ENCODE results near the gene DRC3.
A peak's percentile ranks its signal among the peaks of the same experiment; 100 is the strongest.

The DRC3 gene

DNA sequence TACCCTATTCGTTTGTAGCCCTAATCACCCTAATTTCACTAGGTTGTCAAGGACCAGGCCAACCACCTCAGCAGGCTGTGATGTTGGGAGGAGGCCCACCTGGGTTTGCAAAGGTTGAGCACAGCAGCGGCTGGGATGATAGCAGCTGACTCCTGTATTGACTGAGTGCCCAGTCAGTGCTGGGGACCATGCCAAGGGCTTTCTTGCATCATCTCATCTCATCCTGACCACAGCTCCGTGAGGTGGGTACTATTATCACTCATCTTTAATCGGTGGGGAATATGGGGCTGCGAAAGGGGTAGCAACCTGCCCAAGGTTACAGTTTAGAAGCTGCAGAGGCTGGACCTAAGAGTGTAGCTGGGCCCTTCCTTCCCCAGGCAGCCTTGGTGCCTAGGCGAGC is 54.6 kb downstream of the DRC3 start:
- DNase-seq: no peak

DNA sequence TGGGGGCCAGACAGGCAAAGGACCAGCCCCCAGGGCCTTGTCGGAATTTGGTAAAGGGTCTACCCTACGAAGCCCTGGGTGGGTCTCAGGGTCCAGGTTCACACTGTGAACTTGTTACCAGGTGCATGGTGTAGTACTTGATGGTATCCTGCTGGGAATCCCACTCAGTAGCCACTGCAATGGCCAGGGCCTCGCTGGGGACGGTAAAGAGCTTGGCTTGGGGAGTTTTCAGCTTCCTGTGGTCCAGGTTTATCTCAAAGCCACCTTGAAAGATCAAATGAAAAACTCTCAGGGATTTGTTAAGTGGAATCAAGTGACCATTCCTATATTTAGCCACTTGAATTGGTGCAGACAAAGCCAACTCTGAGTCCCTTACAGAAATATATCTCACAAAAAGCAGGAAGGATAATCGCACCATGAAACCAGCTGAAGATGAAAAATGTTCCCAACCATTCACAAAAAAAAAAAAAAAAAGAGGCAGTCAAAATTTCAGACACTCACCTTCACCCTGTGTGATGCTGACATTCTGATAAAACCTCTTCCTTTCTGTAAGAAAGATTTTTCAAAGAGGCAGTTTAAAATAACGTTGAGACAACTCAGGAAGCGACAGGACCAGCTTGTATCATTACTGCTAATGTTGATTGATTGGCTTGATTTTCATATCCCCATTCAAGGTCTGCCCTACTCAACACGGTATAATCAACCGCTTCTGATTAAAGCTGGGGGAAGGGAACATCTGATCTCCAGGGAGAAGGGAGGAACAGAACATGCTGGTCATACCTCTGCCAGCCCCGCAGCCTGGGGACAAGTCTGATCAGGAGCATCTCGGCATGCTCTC is 55.7 kb downstream of the DRC3 start:
- DNase-seq: no peak

DNA sequence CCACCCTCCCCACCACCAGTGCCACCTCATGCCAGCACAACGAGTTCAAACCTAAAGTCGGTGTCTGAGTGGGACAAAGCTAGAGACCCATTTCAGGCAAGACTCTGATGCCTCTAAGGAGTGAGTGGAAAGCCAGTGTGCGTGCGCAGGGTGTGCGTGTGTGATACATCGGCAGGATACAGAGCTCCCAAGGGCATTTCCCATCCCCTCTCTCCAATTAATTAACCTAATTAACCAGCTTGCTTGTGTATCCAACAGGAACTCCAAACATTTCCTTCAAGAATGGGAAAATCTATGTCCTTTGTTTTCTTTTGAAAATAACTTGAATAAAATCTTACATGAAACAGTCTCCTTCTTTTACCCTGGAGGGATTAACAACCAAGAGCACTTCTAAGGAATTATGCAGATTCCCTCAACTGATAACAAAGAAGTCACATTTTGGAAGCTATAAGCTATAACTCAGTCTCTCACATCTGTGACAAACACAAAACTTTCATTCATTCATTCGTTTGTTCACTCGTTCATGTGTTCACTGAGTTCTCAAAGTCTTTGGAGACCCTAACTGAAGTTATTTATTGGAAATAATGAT is 56.4 kb downstream of the DRC3 start:
- no peak for DNase-seq

DNA sequence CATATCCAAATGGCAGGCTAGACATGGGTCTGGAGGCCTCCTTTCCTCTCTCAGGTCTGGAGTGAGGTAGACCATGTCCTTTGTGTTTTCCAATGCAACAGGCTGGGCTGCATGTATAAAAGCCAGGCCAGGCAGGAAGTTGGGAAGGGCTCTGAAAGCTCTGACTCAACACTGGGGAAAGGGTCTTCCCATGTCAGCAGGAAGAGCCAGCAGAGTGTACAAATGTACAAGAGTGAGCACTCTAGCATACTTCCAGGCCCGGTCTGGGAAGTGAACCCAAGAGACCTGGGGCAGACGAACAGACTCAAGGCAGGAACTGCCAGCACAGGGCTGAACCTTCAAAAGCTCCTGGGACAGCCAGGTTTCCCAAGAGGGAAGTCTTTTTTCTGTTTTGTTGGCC is 59.3 kb downstream of the DRC3 start:
- no peak for DNase-seq

DNA sequence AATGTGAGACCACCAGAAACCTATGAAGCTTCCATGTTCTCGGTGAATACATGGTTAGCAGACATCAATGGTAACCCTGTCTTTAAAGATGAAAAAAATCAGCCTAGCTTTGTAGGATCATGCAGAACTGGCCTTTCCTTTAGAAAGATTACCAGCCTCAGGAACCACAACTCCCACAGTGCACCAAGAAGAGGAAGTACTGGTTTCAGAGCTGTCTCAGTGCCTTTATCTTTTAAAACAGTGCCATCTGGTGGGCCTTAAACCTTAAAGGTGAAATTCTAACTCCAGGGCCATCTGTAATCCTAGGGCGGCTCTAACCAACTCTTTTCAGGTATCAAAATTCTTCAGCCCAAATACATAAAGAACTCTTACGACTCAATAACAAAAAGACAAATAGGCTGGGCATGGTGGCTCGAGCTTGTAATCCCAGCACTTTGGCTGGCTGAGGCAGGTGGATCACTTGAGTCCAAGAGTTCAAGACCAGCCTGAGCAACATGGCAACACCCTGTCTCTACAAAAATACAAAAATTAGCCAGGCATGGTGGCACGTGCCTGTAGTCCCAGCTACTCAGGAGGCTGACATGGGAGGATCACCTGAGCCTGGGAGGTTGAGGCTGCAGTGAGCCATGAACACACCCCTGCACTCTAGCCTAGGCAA is 60.9 kb downstream of the DRC3 start:
- DNase-seq: peak; percentile 48

DNA sequence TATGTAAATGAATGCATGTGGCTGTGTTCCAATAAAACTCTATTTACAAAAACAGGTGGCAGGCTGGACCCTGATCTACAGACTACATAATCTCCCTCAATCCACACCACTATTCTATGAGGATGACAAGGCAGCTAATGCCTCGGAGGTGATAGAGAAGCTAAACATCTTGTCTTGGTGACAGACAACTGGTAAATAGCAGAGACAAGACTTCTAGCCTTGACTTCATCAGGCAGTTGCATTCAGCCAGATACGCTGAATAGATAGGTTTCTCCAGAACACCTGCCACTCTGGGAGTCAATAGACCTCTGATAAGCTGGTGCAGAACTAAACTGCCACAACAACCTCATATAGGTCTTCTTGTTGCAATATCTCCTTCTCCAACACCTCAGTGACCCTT is 63.0 kb downstream of the DRC3 start:
- no peak for DNase-seq

DNA sequence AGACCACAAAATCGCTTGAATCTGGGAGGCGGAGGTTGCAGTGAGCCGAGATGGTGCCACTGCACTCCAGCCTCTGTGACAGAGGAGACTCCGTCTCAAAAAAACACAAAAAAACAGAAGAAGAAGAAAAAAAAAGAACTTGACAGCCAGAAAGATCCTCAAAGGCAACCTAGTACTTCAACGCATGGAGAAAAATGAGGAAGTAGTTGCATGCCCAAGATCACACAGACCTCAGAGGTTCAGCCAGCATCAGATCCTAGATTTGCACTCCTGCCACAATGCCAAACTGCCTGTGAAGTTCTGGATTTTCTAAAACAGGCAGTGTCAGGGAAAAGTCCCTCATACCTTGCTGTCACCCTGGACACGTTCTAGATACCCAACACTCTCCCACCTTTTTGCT is 64.8 kb downstream of the DRC3 start:
- no peak for DNase-seq

DNA sequence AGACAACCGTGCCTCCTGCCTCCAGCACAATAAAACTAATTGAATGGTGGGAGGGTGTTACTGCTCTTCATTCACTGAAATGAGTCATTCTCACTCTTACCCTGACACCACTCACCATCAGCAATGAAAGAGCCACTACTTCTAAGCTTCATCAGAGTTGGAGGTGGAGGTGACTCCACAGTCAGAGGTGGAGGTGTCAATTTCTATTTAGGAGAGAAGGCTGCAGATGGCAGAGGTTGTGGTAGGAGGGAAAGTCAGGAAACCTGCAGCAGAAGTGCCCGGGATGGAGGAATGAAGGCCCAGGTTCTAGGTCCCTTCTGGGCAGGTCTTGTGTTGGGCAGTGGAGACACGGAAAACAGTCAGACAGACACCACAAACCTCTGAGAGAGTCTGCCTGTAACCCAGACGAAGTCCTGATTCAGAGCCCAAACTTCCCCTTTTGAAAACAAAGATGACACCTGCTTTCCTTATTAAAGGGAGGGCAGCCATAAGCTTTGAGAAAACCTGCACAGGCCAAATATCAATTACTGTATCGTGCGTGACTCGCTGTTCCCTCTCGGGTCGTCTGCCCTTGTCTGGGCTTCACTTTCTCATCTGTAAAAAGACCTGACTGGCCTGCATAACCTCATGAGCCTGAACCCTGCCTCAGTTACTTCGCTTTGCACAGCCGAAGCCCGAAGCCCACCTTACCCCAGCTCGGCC is 65.6 kb downstream of the DRC3 start:
- DNase-seq: peak; percentile 34

DNA sequence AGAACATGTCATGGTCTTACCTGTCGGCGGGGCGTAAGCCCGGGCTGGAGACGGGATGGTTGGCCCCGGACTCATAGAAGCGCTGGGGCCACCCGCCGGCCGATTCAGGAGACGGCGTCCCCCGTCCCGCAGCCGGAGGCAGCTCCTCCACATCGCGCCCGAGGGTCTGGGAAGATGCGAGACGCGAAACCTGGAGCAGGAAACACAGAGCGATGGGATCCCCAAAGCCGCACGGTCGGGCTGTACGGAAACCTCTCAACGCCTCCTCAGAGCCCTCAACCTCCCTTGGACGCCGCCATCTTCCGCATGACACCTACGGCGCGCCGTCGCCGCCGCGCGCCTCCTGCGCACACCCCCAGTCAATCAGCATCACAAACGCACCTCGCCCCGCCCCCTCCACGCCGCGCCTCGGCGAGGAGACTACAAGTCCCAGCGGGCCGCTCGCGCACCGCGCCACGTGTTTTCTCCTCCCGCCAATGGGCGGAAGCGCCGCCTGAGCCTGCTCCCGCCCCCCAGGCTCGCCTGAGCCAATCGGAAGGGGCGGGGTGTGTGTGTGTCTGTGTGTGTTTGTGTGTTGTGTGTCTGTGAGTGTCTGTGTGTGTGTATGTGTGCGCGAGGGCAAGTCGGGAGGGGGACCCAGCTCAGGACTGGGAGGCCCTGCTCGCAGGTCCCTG is 66.3 kb downstream of the DRC3 start, which contains the start of the genes ATPAF2 and GID4:
Gene ATPAF2 (minus strand): TSS at position 308 of the 674 bp plus-strand sequence. CDS start 155 bp downstream, at position 153.
Gene GID4 (plus strand): TSS at position 548 of the 674 bp plus-strand sequence. CDS start 57 bp downstream, at position 605.
- peak; percentile 100 for DNase-seq

DNA sequence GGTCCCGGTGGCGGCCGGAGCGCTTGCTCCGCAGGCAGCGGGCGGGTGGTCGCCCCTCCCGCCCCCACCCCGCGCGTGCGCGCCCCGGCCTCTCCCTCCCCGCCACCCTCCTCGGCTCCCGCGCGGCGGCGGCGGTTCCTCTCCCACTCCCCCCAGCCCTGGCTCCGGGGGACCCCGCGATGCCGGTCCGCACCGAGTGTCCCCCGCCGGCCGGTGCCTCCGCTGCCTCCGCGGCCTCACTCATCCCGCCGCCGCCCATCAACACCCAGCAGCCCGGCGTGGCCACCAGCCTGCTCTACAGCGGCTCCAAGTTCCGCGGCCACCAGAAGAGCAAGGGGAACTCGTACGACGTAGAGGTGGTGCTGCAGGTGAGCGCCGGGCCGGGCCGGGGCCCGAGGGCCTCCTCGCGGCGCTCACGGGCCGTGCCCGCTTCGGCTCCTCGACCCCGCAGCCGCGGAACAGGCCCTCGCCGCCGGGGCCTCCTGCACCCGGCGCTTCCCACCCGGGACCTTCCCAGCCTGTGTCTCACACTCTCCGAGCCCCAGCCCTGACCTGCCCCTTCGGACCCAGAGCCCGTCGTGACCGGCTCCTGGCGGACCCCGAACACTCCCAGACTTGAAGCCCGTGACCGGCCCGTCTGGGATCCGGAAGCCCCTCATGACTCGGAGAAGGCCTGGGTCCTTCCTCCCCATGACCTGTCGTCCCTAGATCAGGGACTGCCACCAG is 67.0 kb downstream of the DRC3 start:
- DNase-seq: no peak

DNA sequence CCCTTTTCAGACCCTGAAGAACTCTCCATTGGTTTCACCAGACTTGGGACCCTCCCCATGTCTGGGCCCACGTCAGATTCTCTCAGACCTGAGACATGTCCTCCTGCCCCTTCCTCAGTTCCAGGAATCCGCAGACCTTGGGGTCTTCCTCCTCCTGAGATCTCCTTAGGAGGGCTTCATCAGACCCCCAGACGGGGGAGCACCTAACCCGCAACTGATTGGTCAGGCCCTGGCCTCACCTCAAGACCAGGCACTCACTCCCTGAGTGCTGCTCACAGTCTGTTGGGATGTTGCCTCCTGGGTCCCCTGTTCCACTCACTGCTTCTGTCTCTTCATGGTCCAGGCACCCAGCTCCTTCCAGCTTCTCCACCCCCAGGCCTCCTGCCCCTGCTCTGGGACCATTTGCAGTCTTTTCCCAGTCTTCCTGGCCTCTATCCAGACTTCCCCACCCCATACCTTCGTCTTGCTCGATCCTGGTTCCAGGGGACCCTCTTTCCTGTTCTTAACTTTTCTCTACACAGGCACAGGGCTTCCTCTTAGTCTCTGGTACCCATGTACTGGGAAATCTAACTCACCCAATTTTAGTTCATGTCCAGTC is 67.7 kb downstream of the DRC3 start:
- DNase-seq: no peak

DNA sequence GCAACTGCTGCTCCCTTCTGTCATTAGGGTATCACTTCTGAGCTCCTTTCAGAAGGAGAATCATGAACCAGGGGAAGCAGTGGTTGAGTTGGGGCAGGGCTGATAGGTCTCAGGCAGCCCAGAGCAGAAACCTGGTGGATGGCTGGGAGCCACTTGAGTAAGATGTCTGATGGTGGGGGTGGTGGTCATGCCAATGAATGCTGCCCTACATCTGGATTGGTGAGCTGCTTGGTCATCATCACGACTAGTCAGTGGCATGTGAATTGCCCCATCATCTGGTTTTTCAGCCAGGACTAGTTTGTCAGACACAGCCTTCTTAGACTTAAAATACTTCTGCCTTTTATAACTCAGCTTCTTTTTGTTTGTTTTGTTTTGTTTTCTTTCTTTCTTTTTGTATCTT is 69.1 kb downstream of the DRC3 start:
- DNase-seq: no peak

DNA sequence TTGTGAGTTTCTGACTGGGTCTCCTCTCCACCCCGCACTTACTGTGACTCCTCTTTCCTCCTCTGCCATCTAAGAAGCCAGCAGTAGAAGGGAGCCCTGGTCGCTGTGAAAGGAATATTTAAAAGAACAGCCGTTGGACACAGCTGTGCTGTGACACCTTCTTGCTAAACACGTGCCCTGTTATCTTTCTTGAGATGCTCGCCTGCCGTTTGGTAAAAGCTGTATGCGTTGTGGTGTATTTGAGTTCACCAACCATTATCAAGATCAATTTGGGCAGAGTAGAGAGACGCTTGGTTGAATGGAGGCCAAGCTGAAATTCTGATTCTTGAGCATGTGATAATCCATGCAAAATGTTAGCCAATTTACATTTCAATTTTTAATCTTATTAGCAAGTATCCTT is 70.3 kb downstream of the DRC3 start:
- no peak for DNase-seq

DNA sequence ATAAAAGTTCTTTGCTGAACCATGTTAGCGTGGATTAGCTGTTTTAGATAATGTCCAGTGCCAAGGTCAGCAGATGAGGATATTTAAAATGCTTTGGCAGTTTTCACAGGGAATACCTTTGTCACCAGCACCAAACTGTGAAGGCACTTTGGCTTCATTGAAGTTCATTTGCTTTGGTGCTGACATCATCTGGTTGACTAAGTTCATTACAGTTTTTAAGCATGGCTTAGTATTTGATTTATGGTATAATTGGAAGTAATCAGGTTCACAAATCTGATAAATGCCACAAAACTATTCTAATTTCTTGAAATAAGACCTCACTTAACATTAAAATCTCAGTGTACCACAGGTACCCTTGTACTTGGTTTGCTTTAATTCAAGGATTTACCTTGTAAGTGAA is 70.8 kb downstream of the DRC3 start:
- DNase-seq: no peak

DNA sequence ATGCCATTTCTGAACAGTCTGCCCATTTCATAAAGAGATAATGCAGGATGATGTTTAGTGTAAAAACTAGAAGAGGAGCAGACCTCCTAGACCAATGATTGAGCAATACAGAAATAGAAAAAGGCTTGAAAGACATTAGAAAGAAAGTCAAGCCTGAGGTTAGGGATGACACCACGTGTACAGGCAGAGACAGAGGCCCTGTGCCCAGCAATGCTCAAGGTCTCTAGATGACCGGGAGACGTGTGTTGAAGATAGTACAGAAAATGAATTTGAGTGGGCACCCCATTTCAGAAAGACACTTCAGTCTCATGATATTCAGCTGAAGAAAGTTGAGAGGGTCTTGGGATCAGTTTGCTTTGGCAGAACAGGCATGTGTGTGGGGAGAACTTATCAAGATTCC is 71.9 kb downstream of the DRC3 start:
- DNase-seq: no peak

DNA sequence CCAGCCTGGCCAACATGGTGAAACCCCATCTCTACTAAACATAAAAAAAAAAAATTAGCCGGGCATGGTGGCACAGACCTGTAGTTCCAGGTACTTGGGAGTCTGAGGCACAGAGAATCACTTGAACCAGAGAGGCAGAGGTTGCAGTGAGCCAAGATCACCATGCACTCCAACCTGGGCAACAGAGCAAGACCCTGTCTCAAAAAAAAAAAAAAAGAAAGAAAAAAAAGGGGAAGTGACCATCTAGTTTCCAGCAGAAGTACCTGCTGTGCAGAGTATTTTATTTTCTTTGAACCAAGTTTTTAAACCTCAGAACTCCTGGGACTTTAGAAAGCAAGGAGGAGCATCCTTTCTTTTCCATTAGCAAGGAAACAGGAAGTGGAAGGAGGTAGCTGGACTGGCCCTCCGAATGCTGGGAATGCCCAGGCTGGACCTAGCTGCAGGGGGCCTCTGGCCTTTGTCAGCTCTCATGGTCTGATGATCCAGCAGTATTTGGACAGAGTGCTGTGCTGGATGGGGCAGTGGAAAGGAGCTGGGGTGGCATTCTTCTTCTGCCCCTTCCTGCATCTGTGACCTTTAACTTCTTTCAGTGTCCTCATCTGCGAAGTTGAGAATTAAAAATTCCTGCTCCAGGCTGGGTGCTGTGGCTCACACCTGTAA is 73.2 kb downstream of the DRC3 start:
- DNase-seq: no peak

DNA sequence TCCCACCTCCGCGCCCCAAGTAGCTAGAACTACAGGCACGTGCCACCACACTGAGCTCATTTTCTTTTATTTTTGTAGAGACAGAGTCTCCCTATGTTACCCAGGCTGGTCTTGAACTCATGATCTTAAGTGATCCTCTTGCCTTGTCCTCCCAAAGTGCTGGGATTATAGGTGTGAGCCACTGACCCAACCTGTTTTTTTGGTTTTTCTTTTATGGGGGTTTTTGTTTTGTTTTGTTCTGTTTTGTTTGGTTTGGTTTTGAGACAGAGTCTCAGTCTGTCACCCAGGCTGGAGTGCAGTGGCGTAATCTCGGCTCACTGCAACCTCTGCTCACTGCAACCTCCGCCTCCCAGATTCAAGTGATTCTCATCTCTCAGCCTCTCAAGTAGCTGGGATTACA is 82.9 kb downstream of the DRC3 start:
- DNase-seq: no peak

DNA sequence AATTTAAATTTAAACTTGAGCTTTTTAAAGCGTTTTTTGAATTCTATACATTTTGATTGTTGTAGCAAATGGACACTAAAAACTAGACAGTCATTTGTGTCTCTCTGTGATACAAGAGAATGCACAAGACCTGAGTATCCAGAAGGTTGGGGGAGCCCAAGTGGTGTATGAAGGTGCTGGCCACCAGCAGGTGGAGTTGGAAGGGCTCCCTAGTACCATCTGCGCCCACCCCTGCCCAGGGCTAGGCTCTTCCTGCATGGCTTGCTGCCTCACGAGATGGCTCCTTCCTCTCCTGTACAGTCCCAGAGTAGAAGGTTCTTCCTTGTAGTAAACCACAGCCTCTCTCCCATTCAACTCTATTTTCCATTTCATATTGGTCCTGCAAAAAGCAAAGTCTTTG is 83.6 kb downstream of the DRC3 start:
- DNase-seq: no peak

DNA sequence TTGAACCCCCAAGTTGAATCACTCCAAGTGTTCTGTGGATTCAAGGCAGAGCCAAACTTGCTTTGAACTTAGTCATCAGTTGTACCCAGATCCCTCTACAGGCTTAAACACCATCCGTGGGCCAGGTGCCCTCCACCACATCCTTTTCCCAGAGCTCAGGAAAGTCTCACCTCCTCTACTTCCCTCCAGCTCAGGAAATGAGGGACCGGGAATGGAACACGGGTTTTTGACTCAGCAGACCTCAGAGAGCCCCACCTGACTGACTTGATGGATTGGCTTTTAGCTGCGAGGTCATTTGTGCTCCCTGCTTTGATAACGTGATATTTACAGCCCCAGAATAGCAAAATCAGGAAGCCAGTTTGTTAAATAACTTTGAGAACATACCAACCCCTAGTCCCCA is 86.6 kb downstream of the DRC3 start:
- DNase-seq: no peak

DNA sequence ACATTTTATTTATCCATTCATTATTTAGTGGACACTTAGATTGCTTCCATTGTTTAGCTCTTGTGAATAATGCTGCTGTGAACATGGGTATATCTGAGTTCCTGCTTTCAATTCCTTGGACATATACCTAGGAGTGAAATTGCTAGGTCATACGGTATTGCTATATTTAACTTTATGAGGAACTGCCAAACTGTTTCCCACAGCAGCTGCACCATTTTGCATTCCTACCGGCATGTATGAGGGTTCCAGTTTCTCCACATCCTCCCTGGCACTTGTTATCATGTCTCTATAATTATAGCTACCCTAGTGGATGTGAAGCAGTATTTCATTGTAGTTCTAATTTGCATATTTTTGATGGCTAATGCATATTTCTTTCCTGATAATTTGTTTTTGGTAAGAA is 91.4 kb downstream of the DRC3 start:
- no peak for DNase-seq

DNA sequence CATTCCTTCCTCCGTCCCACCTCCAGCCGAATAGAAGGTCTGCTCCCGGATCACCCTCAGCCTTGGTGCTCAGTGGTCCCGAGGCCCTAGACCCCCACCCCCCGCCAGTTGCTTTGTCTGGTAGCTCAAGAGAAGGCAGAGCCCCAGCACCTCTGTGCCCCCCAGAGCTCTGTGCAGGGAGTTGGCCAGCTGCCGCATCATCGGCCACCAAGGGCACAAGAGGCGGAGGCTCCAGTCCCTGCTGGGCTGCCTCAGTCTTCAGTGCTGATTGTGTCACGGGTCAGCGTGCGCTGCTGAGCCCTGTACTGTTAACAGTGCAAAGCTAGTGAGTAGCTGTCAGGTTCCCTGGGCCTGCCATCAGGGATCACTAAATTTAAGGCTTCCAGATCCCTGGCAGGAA is 92.9 kb downstream of the DRC3 start:
- DNase-seq: no peak
